ENCODE results near the gene IL13RA2.

IL13RA2 gene

DNA sequence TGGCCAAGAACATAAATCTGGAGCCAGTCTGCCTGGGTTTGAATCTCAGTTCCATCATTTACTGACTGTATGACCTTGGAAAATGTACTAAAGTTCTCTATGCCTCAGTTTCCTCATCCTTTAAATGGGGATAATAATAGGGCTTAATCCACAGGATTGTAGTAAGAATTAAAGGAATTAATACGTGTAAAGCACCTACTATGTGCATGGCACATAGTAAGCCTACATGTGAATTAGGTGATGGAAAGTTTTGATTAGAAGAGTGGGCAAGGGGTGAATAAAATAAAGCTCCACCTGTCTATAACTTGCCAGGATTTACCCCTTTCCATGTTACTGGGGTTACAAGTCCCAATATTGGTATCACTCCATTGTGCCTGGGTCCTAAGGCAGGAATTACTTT is 35.8 kb upstream of the IL13RA2 start:
- Histone ChIP-seq H3K4me3 (no peak overlapping the region), H3K4me1 (peaks cover 0 to 6% (median 2%) of the 10 kb centered on the region in 4 donors), H3K9me3 (no peaks in the 10 kb centered on the region), H3K36me3 (no peaks in the 10 kb centered on the region), H3K27ac (no peak overlapping the region), H3K27me3 (no peaks in the 10 kb centered on the region)
- no peak for DNase-seq
- no peak for TF ChIP-seq CTCF (IDR thresholded peaks at IDR 0.05)
- intact Hi-C loops (cut with DNase I; ENCODE audit: low total_unique reads) = no loop called here

DNA sequence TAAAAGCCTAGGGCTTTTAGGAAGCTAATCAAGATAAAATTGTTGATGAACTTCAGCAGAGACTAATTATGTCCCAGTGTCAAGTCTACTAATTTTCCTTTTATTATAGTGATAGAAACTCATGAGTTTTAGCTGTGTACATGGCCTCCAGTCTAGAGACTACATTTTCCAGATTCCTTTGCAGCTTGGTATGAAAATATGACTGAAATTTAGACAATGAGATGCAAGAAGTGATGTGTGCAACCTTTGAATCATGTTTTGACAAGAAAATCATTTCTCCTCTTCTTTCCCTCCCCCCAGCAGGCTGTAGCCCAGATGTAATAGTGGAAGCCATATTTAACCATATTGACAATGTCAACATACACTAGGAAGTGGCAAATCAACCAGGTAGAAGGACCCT is 30.3 kb upstream of the IL13RA2 start:
- DNase-seq = no peak
- H3K36me3 ChIP-seq = no peaks in the 10 kb centered on the region
- H3K4me1 ChIP-seq = no peaks in the 10 kb centered on the region
- H3K27me3 ChIP-seq = no peaks in the 10 kb centered on the region
- no peaks in the 10 kb centered on the region for H3K9me3 ChIP-seq
- no peak overlapping the region for H3K27ac ChIP-seq
- intact Hi-C loops (cut with DNase I; ENCODE audit: low total_unique reads) = no loop called here
- no peak for TF ChIP-seq CTCF (IDR thresholded peaks at IDR 0.05)
- no peak overlapping the region for H3K4me3 ChIP-seq

GRCh38 chrX:115047181-115047580 is 29.8 kb upstream of the IL13RA2 start:
- no peak overlapping the region for H3K4me3 ChIP-seq
- DNase-seq = no peak
- no peak overlapping the region for H3K27ac ChIP-seq
- intact Hi-C loops (cut with DNase I; ENCODE audit: low total_unique reads) = no loop called here
- no peak for TF ChIP-seq CTCF (IDR thresholded peaks at IDR 0.05)
- H3K4me1 ChIP-seq = no peaks in the 10 kb centered on the region
- no peaks in the 10 kb centered on the region for H3K27me3 ChIP-seq
- H3K9me3 ChIP-seq = no peaks in the 10 kb centered on the region
- no peaks in the 10 kb centered on the region for H3K36me3 ChIP-seq

- no peaks in the 10 kb centered on the region for H3K27me3 ChIP-seq
- no peaks in the 10 kb centered on the region for H3K36me3 ChIP-seq
- H3K27ac ChIP-seq = no peak overlapping the region
- no peak for TF ChIP-seq CTCF (IDR thresholded peaks at IDR 0.05)
- intact Hi-C loops (cut with DNase I; ENCODE audit: low total_unique reads) = no loop called here
- no peaks in the 10 kb centered on the region for H3K9me3 ChIP-seq
- H3K4me3 ChIP-seq = no peak overlapping the region
- no peak for DNase-seq
- H3K4me1 ChIP-seq = no peaks in the 10 kb centered on the region
Observed at GRCh38 chrX:115040417-115040816, 23.0 kb upstream of the IL13RA2 start.

GRCh38 chrX:115038406-115038805 is 21.0 kb upstream of the IL13RA2 start:
- Histone ChIP-seq H3K27ac (no peak overlapping the region), H3K9me3 (no peaks in the 10 kb centered on the region), H3K4me3 (no peak overlapping the region), H3K27me3 (no peaks in the 10 kb centered on the region), H3K36me3 (no peaks in the 10 kb centered on the region), H3K4me1 (no peaks in the 10 kb centered on the region)
- no peak for TF ChIP-seq CTCF (IDR thresholded peaks at IDR 0.05)
- intact Hi-C loops (cut with DNase I; ENCODE audit: low total_unique reads) = no loop called here
- DNase-seq = no peak

DNA sequence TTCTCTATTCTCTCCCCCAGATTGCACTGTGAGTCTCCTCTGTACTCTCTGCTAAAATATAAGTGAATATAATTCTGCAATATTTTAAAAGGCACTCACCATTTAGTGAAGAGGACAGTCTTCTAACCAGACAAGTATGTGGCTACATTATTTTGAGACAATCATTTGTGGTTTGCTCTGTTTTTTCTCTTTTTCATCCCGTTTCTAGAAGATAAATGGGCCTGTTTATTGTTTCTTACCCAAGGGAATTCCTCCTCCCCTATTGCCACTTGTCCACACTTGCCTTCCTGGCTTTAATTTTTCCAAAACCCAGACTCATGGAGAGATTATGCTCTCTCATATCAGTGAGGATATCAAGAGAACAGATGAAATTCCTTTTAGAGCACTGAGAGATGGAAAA is 18.6 kb upstream of the IL13RA2 start:
- intact Hi-C loops (cut with DNase I; ENCODE audit: low total_unique reads) = no loop called here
- H3K4me1 ChIP-seq = peaks cover 0 to 2% (median 0%) of the 10 kb centered on the region in 4 donors
- H3K9me3 ChIP-seq = no peaks in the 10 kb centered on the region
- H3K4me3 ChIP-seq = no peak overlapping the region
- no peak for DNase-seq
- H3K36me3 ChIP-seq = no peaks in the 10 kb centered on the region
- no peak overlapping the region for H3K27ac ChIP-seq
- no peak for TF ChIP-seq CTCF (IDR thresholded peaks at IDR 0.05)
- no peaks in the 10 kb centered on the region for H3K27me3 ChIP-seq
